GM23338 (cell line): ENCODE measurements around the gene TMEM30A. TPM values are rescaled to one million over a fixed set of nuclear protein-coding genes. Genes with fewer than 3 reads are reported as not detected.

Experiments used
- CREB1 ChIP-seq: fragments of 250-450 bp; sonication (Bioruptor Pico); IDR thresholded peaks from 2 replicates; pipeline ENCODE4 v1.5.0; 2020; ENCODE audit warnings: low read depth, mild to moderate bottlenecking, moderate library complexity
- JUNB ChIP-seq: IDR thresholded peaks from one replicate; pipeline ENCODE4 v1.6.1; 2016; ENCODE audit warnings: antibody characterized with exemption; ENCODE audit not compliant: unreplicated experiment
- NANOG ChIP-seq: IDR thresholded peaks from 2 replicates; pipeline ENCODE4 v1.6.1; 2016; ENCODE audit warnings: antibody characterized with exemption, borderline replicate concordance
- POLR2AphosphoS5 ChIP-seq: IDR thresholded peaks from 2 replicates; pipeline ENCODE4 v1.6.1; 2016; ENCODE audit warnings: antibody characterized with exemption, low read depth
- ZNF114 ChIP-seq: fragments of 250-450 bp; sonication (Bioruptor Pico); IDR thresholded peaks from 2 replicates; pipeline ENCODE4 v1.5.0; 2020; ENCODE audit warnings: mild to moderate bottlenecking, moderate library complexity
- ZNF331 ChIP-seq: fragments of 250-450 bp; sonication (Bioruptor Pico); IDR thresholded peaks from 2 replicates; pipeline ENCODE4 v1.5.0; 2020; ENCODE audit warnings: low read depth, mild to moderate bottlenecking, moderate library complexity
- polyA plus RNA-seq: library from polyadenylated mRNA; unstranded; fragments of >200 nt; fragmentation: Nextera tagmentation; extraction: Ambion mirVana; gene quantifications from 2 replicates; pipeline ENCODE4 v1.2.1, GENCODE V29; 2016
- total RNA-seq: library from RNA; depleted of rRNA; stranded (reverse); fragments of >200 nt; shearing (Covaris generic); gene quantifications from 2 replicates; pipeline ENCODE4 v1.2.3, GENCODE V29; 2014
- TF ChIP-seq, protein P1 (sequence below): fragments of 250-450 bp; sonication (Bioruptor Pico); IDR thresholded peaks from 2 replicates; pipeline ENCODE4 v1.5.0; 2020; ENCODE audit warnings: mild to moderate bottlenecking, moderate library complexity
- TF ChIP-seq, protein P2 (sequence below): IDR thresholded peaks from one replicate; pipeline ENCODE4 v1.6.1; 2018; ENCODE audit warnings: antibody characterized with exemption; ENCODE audit not compliant: unreplicated experiment
- TF ChIP-seq, protein P3 (sequence below): IDR thresholded peaks from 2 replicates; pipeline ENCODE4 v1.6.1; 2016; ENCODE audit warnings: antibody characterized with exemption

TMEM30A gene
- total and polyA plus RNA-seq, 2 experiments from 2014 or later, result 61.7 to 99.9 TPM

- TF ChIP-seq, protein P1, sequence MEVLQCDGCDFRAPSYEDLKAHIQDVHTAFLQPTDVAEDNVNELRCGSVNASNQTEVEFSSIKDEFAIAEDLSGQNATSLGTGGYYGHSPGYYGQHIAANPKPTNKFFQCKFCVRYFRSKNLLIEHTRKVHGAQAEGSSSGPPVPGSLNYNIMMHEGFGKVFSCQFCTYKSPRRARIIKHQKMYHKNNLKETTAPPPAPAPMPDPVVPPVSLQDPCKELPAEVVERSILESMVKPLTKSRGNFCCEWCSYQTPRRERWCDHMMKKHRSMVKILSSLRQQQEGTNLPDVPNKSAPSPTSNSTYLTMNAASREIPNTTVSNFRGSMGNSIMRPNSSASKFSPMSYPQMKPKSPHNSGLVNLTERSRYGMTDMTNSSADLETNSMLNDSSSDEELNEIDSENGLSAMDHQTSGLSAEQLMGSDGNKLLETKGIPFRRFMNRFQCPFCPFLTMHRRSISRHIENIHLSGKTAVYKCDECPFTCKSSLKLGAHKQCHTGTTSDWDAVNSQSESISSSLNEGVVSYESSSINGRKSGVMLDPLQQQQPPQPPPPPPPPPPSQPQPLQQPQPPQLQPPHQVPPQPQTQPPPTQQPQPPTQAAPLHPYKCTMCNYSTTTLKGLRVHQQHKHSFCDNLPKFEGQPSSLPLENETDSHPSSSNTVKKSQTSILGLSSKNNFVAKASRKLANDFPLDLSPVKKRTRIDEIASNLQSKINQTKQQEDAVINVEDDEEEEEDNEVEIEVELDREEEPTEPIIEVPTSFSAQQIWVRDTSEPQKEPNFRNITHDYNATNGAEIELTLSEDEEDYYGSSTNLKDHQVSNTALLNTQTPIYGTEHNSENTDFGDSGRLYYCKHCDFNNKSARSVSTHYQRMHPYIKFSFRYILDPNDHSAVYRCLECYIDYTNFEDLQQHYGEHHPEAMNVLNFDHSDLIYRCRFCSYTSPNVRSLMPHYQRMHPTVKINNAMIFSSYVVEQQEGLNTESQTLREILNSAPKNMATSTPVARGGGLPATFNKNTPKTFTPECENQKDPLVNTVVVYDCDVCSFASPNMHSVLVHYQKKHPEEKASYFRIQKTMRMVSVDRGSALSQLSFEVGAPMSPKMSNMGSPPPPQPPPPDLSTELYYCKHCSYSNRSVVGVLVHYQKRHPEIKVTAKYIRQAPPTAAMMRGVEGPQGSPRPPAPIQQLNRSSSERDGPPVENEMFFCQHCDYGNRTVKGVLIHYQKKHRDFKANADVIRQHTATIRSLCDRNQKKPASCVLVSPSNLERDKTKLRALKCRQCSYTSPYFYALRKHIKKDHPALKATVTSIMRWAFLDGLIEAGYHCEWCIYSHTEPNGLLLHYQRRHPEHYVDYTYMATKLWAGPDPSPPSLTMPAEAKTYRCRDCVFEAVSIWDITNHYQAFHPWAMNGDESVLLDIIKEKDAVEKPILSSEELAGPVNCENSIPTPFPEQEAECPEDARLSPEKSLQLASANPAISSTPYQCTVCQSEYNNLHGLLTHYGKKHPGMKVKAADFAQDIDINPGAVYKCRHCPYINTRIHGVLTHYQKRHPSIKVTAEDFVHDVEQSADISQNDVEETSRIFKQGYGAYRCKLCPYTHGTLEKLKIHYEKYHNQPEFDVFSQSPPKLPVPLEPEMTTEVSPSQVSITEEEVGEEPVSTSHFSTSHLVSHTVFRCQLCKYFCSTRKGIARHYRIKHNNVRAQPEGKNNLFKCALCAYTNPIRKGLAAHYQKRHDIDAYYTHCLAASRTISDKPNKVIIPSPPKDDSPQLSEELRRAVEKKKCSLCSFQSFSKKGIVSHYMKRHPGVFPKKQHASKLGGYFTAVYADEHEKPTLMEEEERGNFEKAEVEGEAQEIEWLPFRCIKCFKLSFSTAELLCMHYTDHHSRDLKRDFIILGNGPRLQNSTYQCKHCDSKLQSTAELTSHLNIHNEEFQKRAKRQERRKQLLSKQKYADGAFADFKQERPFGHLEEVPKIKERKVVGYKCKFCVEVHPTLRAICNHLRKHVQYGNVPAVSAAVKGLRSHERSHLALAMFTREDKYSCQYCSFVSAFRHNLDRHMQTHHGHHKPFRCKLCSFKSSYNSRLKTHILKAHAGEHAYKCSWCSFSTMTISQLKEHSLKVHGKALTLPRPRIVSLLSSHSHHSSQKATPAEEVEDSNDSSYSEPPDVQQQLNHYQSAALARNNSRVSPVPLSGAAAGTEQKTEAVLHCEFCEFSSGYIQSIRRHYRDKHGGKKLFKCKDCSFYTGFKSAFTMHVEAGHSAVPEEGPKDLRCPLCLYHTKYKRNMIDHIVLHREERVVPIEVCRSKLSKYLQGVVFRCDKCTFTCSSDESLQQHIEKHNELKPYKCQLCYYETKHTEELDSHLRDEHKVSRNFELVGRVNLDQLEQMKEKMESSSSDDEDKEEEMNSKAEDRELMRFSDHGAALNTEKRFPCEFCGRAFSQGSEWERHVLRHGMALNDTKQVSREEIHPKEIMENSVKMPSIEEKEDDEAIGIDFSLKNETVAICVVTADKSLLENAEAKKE (CRISPR knock-in tag), result no peak
- TF ChIP-seq ZNF114 (CRISPR knock-in tag) (no peak), JUNB (no peak), CREB1 (CRISPR knock-in tag) (no peak), ZNF331 (CRISPR knock-in tag) (no peak), POLR2AphosphoS5 (no peak), NANOG (no peak)
- TF ChIP-seq, protein P2, sequence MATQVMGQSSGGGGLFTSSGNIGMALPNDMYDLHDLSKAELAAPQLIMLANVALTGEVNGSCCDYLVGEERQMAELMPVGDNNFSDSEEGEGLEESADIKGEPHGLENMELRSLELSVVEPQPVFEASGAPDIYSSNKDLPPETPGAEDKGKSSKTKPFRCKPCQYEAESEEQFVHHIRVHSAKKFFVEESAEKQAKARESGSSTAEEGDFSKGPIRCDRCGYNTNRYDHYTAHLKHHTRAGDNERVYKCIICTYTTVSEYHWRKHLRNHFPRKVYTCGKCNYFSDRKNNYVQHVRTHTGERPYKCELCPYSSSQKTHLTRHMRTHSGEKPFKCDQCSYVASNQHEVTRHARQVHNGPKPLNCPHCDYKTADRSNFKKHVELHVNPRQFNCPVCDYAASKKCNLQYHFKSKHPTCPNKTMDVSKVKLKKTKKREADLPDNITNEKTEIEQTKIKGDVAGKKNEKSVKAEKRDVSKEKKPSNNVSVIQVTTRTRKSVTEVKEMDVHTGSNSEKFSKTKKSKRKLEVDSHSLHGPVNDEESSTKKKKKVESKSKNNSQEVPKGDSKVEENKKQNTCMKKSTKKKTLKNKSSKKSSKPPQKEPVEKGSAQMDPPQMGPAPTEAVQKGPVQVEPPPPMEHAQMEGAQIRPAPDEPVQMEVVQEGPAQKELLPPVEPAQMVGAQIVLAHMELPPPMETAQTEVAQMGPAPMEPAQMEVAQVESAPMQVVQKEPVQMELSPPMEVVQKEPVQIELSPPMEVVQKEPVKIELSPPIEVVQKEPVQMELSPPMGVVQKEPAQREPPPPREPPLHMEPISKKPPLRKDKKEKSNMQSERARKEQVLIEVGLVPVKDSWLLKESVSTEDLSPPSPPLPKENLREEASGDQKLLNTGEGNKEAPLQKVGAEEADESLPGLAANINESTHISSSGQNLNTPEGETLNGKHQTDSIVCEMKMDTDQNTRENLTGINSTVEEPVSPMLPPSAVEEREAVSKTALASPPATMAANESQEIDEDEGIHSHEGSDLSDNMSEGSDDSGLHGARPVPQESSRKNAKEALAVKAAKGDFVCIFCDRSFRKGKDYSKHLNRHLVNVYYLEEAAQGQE, result no peak
- TF ChIP-seq, protein P3, sequence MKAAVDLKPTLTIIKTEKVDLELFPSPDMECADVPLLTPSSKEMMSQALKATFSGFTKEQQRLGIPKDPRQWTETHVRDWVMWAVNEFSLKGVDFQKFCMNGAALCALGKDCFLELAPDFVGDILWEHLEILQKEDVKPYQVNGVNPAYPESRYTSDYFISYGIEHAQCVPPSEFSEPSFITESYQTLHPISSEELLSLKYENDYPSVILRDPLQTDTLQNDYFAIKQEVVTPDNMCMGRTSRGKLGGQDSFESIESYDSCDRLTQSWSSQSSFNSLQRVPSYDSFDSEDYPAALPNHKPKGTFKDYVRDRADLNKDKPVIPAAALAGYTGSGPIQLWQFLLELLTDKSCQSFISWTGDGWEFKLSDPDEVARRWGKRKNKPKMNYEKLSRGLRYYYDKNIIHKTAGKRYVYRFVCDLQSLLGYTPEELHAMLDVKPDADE, result no peak
These were observed 21.5 kb upstream of the TMEM30A start (continued) for GRCh38 chr6:75306064-75306463.
